ENCODE data around the gene PHLDB2.

Gene PHLDB2

GRCh38 chr3:111929484-111929883 is 70.4 kb downstream of the PHLDB2 start:
- no peak for DNase-seq

- DNase-seq = no peak
These were observed 73.9 kb downstream of the PHLDB2 start for GRCh38 chr3:111932946-111933345.

- no peak for DNase-seq
These were observed 77.3 kb downstream of the PHLDB2 start for GRCh38 chr3:111936191-111936841.

GRCh38 chr3:111936967-111937366 is 77.9 kb downstream of the PHLDB2 start:
- no peak for DNase-seq

GRCh38 chr3:111937871-111938270 is 78.8 kb downstream of the PHLDB2 start:
- DNase-seq = no peak

GRCh38 chr3:111939873-111940272 is 80.8 kb downstream of the PHLDB2 start:
- no peak for DNase-seq

- no peak for DNase-seq
These were observed 84.5 kb downstream of the PHLDB2 start for GRCh38 chr3:111943533-111943932.

GRCh38 chr3:111944372-111944771 is 85.3 kb downstream of the PHLDB2 start:
- DNase-seq = no peak

GRCh38 chr3:111947231-111947630 is 88.2 kb downstream of the PHLDB2 start:
- no peak for DNase-seq

- no peak for DNase-seq
These were observed 89.7 kb downstream of the PHLDB2 start for GRCh38 chr3:111948786-111949185.

- DNase-seq = no peak
These were observed 90.6 kb downstream of the PHLDB2 start for GRCh38 chr3:111949712-111950111.

- no peak for DNase-seq
These were observed 92.0 kb downstream of the PHLDB2 start for GRCh38 chr3:111951032-111951431.

GRCh38 chr3:111952086-111952485 is 93.0 kb downstream of the PHLDB2 start:
- DNase-seq = no peak

GRCh38 chr3:111952866-111953450 is 93.9 kb downstream of the PHLDB2 start:
- DNase-seq = no peak

GRCh38 chr3:111954228-111954990 is 95.3 kb downstream of the PHLDB2 start:
- no peak for DNase-seq

- no peak for DNase-seq
These were observed 96.8 kb downstream of the PHLDB2 start for GRCh38 chr3:111955876-111956275.

GRCh38 chr3:111956449-111956848 is 97.4 kb downstream of the PHLDB2 start:
- no peak for DNase-seq

- no peak for DNase-seq
These were observed 98.1 kb downstream of the PHLDB2 start for GRCh38 chr3:111956995-111957734.

- no peak for DNase-seq
These were observed 102.5 kb downstream of the PHLDB2 start for GRCh38 chr3:111961461-111962164.

- no peak for DNase-seq
These were observed 104.4 kb downstream of the PHLDB2 start for GRCh38 chr3:111963424-111963823.

- DNase-seq = no peak
These were observed 106.4 kb downstream of the PHLDB2 start for GRCh38 chr3:111965484-111965883.

GRCh38 chr3:111967068-111967467 is 108.0 kb downstream of the PHLDB2 start:
- DNase-seq = no peak
